K562 (cell line): Measurements from ENCODE around the gene IGSF21.

Experiments
- GABPB1 ChIP-seq: sonication (generic); formaldehyde crosslinking; IDR thresholded peaks from 2 replicates; pipeline ENCODE4 v1.8.0; 2022; ENCODE audit warnings: mild to moderate bottlenecking, missing genetic modification reagents
- HMG20A ChIP-seq: fragments of 450-650 bp; formaldehyde crosslinking; conservative IDR thresholded peaks from 2 replicates; pipeline ENCODE4 v1.4.0; 2020; ENCODE audit warnings: mild to moderate bottlenecking, mixed read lengths
- KDM1A ChIP-seq, 2 experiments: fragments of 450-650 bp; IDR thresholded peaks; 2 replicates each; pipeline ENCODE4 v1.6.1; 2016; ENCODE audit warnings: mild to moderate bottlenecking in 2 of 2
- POLR2A ChIP-seq: fragments of 450-650 bp; conservative IDR thresholded peaks from 2 replicates; pipeline ENCODE4 v1.6.1; 2016
- SMC3 ChIP-seq: conservative IDR thresholded peaks from 2 replicates; pipeline ENCODE4 v1.6.1; 2011; ENCODE audit warnings: low read depth, low read length, improper control_type of control experiment; ENCODE audit not compliant: insufficient read depth
- ZNF12 ChIP-seq: sonication (generic); formaldehyde crosslinking; IDR thresholded peaks from 2 replicates; pipeline ENCODE4 v1.4.0; 2020; ENCODE audit warnings: mild to moderate bottlenecking, missing genetic modification reagents
- ZNF124 ChIP-seq: sonication (generic); formaldehyde crosslinking; IDR thresholded peaks from 2 replicates; pipeline ENCODE4 v1.8.1; 2022; ENCODE audit warnings: missing genetic modification reagents
- ZNF717 ChIP-seq: fragments of 250-450 bp; sonication (Bioruptor Pico); IDR thresholded peaks from 2 replicates; pipeline ENCODE4 v1.5.0; 2021
- TF ChIP-seq, protein P1 (sequence below): fragments of 450-650 bp; IDR thresholded peaks from 2 replicates; pipeline ENCODE4 v1.7.1; 2018; ENCODE audit warnings: mild to moderate bottlenecking, low read depth; ENCODE audit not compliant: partially characterized antibody
- TF ChIP-seq, protein P2 (sequence below), 3 experiments: IDR thresholded peaks in 2 of 3; conservative IDR thresholded peaks in 1 of 3; 2 replicates each; pipeline ENCODE4 v1.5.1; 2011 to 2012; ENCODE audit warnings: low read length in 3 of 3, mild to moderate bottlenecking in 3 of 3, control low read depth in 2 of 3, improper control_type of control experiment in 1 of 3, inconsistent platforms in 1 of 3, low read depth in 1 of 3, mixed read lengths in 1 of 3, moderate library complexity in 1 of 3; ENCODE audit not compliant: insufficient read depth in 2 of 3

DNA sequence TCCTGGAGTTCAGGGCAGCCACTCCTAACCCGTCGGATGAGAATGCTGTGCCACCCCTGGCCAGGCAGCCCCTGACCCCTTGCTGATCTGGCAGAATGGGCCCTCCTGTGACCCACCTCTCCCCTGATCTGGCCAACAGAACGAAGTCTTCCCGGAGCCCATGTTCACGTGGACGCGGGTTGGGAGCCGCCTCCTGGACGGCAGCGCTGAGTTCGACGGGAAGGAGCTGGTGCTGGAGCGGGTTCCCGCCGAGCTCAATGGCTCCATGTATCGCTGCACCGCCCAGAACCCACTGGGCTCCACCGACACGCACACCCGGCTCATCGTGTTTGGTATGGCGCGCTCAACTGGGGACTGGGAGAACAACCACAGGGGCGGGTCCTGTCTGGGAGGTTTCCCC is 269.1 kb downstream of the IGSF21 start:
- no peak for TF ChIP-seq HMG20A (CRISPR knock-in tag)
- no peak for TF ChIP-seq ZNF12 (CRISPR knock-in tag)
- TF ChIP-seq ZNF717: no peak
- TF ChIP-seq, protein P1, sequence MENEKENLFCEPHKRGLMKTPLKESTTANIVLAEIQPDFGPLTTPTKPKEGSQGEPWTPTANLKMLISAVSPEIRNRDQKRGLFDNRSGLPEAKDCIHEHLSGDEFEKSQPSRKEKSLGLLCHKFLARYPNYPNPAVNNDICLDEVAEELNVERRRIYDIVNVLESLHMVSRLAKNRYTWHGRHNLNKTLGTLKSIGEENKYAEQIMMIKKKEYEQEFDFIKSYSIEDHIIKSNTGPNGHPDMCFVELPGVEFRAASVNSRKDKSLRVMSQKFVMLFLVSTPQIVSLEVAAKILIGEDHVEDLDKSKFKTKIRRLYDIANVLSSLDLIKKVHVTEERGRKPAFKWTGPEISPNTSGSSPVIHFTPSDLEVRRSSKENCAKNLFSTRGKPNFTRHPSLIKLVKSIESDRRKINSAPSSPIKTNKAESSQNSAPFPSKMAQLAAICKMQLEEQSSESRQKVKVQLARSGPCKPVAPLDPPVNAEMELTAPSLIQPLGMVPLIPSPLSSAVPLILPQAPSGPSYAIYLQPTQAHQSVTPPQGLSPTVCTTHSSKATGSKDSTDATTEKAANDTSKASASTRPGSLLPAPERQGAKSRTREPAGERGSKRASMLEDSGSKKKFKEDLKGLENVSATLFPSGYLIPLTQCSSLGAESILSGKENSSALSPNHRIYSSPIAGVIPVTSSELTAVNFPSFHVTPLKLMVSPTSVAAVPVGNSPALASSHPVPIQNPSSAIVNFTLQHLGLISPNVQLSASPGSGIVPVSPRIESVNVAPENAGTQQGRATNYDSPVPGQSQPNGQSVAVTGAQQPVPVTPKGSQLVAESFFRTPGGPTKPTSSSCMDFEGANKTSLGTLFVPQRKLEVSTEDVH: no peak
- TF ChIP-seq ZNF124: no peak
- no peak for TF ChIP-seq POLR2A
- TF ChIP-seq, protein P2, sequence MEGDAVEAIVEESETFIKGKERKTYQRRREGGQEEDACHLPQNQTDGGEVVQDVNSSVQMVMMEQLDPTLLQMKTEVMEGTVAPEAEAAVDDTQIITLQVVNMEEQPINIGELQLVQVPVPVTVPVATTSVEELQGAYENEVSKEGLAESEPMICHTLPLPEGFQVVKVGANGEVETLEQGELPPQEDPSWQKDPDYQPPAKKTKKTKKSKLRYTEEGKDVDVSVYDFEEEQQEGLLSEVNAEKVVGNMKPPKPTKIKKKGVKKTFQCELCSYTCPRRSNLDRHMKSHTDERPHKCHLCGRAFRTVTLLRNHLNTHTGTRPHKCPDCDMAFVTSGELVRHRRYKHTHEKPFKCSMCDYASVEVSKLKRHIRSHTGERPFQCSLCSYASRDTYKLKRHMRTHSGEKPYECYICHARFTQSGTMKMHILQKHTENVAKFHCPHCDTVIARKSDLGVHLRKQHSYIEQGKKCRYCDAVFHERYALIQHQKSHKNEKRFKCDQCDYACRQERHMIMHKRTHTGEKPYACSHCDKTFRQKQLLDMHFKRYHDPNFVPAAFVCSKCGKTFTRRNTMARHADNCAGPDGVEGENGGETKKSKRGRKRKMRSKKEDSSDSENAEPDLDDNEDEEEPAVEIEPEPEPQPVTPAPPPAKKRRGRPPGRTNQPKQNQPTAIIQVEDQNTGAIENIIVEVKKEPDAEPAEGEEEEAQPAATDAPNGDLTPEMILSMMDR (IDR thresholded peaks at IDR 0.05 in 2 of 3, conservative IDR thresholded peaks at IDR 0.05 in 1 of 3; ENCODE audit: insufficient read depth in 2 of 3, low read depth in 1 of 3, low read length in 3 of 3): no peak
- no peak for TF ChIP-seq KDM1A (IDR thresholded peaks at IDR 0.05)
- no peak for TF ChIP-seq GABPB1 (CRISPR knock-in tag)
- TF ChIP-seq SMC3: no peak
